Measurements from ENCODE around the gene DMAC2.

Gene DMAC2

GRCh38 chr19:41425174-41426115 lies 14.3 kb downstream of the DMAC2 start:
- Histone ChIP-seq H3K9ac (ENCODE audit: low read depth, low read length) (no peak overlapping the region), H4K20me1 (ENCODE audit: insufficient read depth, low read length) (peaks cover 4% of the 10 kb centered on the region; the same call in 1 of the 2 replicates), H3K27me3 (ENCODE audit: insufficient read depth, low read length, poor library complexity) (no peaks in the 10 kb centered on the region), H3K4me2 (ENCODE audit: insufficient read depth, low read length) (no peak overlapping the region), H3K4me1 (ENCODE audit: insufficient read depth, low read length) (no peaks in the 10 kb centered on the region), H3K4me3 (ENCODE audit: low read depth in 1 of 2, low read length in 2 of 2) (no peak overlapping the region), H3K27ac (ENCODE audit: low read length) (no peak overlapping the region), H3K79me2 (ENCODE audit: insufficient read depth, low read length) (no peaks in the 10 kb centered on the region), H3K9me3 (ENCODE audit: insufficient read depth, low read length, severe bottlenecking) (no peaks in the 10 kb centered on the region), H2AFZ (ENCODE audit: low read depth, low read length) (no peak overlapping the region), H3K36me3 (ENCODE audit: insufficient read depth, low read length) (peaks cover 41% of the 10 kb centered on the region)
- TF ChIP-seq CTCF (IDR thresholded peaks at IDR 0.05; ENCODE audit: borderline replicate concordance, extremely low read depth, low read length, poor library complexity, severe bottlenecking) (no peak), EZH2 (IDR thresholded peaks at IDR 0.05; ENCODE audit: borderline replicate concordance, low read depth, low read length, severe bottlenecking) (no peak)
- ATAC-seq (ENCODE audit: insufficient read depth, low read depth), result no peak
- DNase-seq, result no peak

GRCh38 chr19:41424335-41425173 lies 15.2 kb downstream of the DMAC2 start:
- no peaks in the 10 kb centered on the region for H3K27me3 ChIP-seq (ENCODE audit: insufficient read depth, low read length, poor library complexity)
- no peak overlapping the region for H3K4me2 ChIP-seq (ENCODE audit: insufficient read depth, low read length)
- no peak overlapping the region for H3K4me3 ChIP-seq (ENCODE audit: low read depth in 1 of 2, low read length in 2 of 2)
- DNase-seq, result no peak
- H3K9me3 ChIP-seq (ENCODE audit: insufficient read depth, low read length, severe bottlenecking), result no peaks in the 10 kb centered on the region
- H3K9ac ChIP-seq (ENCODE audit: low read depth, low read length), result no peak overlapping the region
- H3K4me1 ChIP-seq (ENCODE audit: insufficient read depth, low read length), result no peaks in the 10 kb centered on the region
- H3K79me2 ChIP-seq (ENCODE audit: insufficient read depth, low read length), result no peaks in the 10 kb centered on the region
- ATAC-seq (ENCODE audit: insufficient read depth, low read depth), result no peak
- no peak for TF ChIP-seq EZH2 (IDR thresholded peaks at IDR 0.05; ENCODE audit: borderline replicate concordance, low read depth, low read length, severe bottlenecking)
- no peak for TF ChIP-seq CTCF (IDR thresholded peaks at IDR 0.05; ENCODE audit: borderline replicate concordance, extremely low read depth, low read length, poor library complexity, severe bottlenecking)
- H4K20me1 ChIP-seq (ENCODE audit: insufficient read depth, low read length), result peaks cover 4% of the 10 kb centered on the region; the same call in 1 of the 2 replicates
- H2AFZ ChIP-seq (ENCODE audit: low read depth, low read length), result no peak overlapping the region
- H3K36me3 ChIP-seq (ENCODE audit: insufficient read depth, low read length), result peaks cover 48% of the 10 kb centered on the region
- H3K27ac ChIP-seq (ENCODE audit: low read length), result no peak overlapping the region

GRCh38 chr19:41422955-41423354 lies 16.8 kb downstream of the DMAC2 start:
- H3K4me2 ChIP-seq (ENCODE audit: insufficient read depth, low read length), result no peak overlapping the region
- no peak overlapping the region for H3K9ac ChIP-seq (ENCODE audit: low read depth, low read length)
- ATAC-seq (ENCODE audit: insufficient read depth, low read depth) (no peak), DNase-seq (no peak)
- no peak overlapping the region for H2AFZ ChIP-seq (ENCODE audit: low read depth, low read length)
- TF ChIP-seq EZH2 (IDR thresholded peaks at IDR 0.05; ENCODE audit: borderline replicate concordance, low read depth, low read length, severe bottlenecking) (no peak), CTCF (IDR thresholded peaks at IDR 0.05; ENCODE audit: borderline replicate concordance, extremely low read depth, low read length, poor library complexity, severe bottlenecking) (no peak)
- no peak overlapping the region for H3K27ac ChIP-seq (ENCODE audit: low read length)
- peaks cover 4% of the 10 kb centered on the region; the same call in 1 of the 2 replicates for H4K20me1 ChIP-seq (ENCODE audit: insufficient read depth, low read length)
- H3K36me3 ChIP-seq (ENCODE audit: insufficient read depth, low read length), result peaks cover 61% of the 10 kb centered on the region
- no peaks in the 10 kb centered on the region for H3K4me1 ChIP-seq (ENCODE audit: insufficient read depth, low read length)
- H3K27me3 ChIP-seq (ENCODE audit: insufficient read depth, low read length, poor library complexity), result no peaks in the 10 kb centered on the region
- no peaks in the 10 kb centered on the region for H3K9me3 ChIP-seq (ENCODE audit: insufficient read depth, low read length, severe bottlenecking)
- H3K4me3 ChIP-seq (ENCODE audit: low read depth in 1 of 2, low read length in 2 of 2), result no peak overlapping the region
- no peaks in the 10 kb centered on the region for H3K79me2 ChIP-seq (ENCODE audit: insufficient read depth, low read length)
